ENCODE results near the gene ZNF595. TPM values are rescaled to one million over a fixed set of nuclear protein-coding genes. Genes with fewer than 3 reads are reported as not detected.
"Not testable (repeated sequence)": the region's sequence is repeated elsewhere in the genome, so short reads cannot be mapped to it uniquely, and the experiment has no call there.

ZNF595 gene
- total RNA-seq, 1 experiment from 2014 or later: 17.1 TPM

DNA sequence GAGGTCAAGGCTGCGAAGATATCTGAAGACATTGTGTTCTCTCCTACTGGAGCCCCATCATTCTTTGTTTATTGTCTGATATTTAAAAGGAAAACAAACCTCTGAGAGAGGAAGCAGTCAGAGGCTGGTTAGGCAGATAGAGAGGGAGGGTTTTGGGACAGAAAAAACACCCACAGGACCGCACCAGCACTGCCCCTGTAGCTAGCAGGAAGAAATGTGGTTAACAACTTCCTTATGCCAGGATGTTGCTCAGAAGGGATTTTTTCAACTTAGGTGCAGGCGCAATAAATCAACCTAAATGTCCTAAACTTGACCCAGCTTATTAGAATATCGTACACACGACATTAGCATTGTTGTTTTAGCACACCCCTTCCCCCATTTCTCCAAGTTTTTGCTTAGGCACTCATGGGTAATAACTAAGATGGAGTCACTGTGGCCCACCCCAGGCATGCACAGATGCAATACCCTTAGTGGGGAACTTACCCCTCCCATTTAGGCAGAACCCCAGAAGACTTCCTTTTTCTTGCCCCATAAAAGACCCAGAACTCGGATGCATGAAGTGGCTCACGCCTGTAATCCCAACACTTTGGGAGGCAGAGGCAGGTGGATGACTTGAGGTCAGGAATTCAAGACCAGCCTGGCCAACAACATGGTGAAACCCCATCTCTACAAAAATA, 68.4 kb downstream of the ZNF595 start:
- H3K4me3 ChIP-seq (ENCODE audit: low read depth, low read length): no peak overlapping the region
- H3K4me1 ChIP-seq: 0 out of 2 replicates have a peak, but pooled peaks cover 4% of the 10 kb centered on the region
- no peak overlapping the region for H3K4me3 Mint-ChIP-seq (ENCODE audit: unreplicated experiment)
- intact Hi-C loops (cut with micrococcal nuclease; ENCODE audit: unreplicated experiment): no loop called here
- ChIA-PET CTCF (no interaction called here), POLR2A (no interaction called here)
- DNase-seq: no peak
- H3K36me3 Mint-ChIP-seq (ENCODE audit: insufficient read depth, unreplicated experiment): peaks cover 25% of the 10 kb centered on the region
- H3K9me3 ChIP-seq: peaks cover 15% of the 10 kb centered on the region
- H3K27me3 ChIP-seq (replicated peaks; ENCODE audit: control insufficient read depth, insufficient read depth, low read length): no peaks in the 10 kb centered on the region
- no peak overlapping the region for H3K27ac Mint-ChIP-seq (ENCODE audit: unreplicated experiment)
- no peaks in the 10 kb centered on the region for H3K27me3 Mint-ChIP-seq (ENCODE audit: insufficient read depth, unreplicated experiment)
- no peaks in the 10 kb centered on the region; the same call in 1 of the 2 replicates for H3K36me3 ChIP-seq (ENCODE audit: control insufficient read depth, insufficient read depth, low read length)
- no peaks in the 10 kb centered on the region for H3K4me1 Mint-ChIP-seq (ENCODE audit: low read depth, unreplicated experiment)
- TF ChIP-seq, protein P1, sequence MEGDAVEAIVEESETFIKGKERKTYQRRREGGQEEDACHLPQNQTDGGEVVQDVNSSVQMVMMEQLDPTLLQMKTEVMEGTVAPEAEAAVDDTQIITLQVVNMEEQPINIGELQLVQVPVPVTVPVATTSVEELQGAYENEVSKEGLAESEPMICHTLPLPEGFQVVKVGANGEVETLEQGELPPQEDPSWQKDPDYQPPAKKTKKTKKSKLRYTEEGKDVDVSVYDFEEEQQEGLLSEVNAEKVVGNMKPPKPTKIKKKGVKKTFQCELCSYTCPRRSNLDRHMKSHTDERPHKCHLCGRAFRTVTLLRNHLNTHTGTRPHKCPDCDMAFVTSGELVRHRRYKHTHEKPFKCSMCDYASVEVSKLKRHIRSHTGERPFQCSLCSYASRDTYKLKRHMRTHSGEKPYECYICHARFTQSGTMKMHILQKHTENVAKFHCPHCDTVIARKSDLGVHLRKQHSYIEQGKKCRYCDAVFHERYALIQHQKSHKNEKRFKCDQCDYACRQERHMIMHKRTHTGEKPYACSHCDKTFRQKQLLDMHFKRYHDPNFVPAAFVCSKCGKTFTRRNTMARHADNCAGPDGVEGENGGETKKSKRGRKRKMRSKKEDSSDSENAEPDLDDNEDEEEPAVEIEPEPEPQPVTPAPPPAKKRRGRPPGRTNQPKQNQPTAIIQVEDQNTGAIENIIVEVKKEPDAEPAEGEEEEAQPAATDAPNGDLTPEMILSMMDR (IDR thresholded peaks at IDR 0.05; ENCODE audit: insufficient read depth in 1 of 2, low read depth in 1 of 2, low read length in 1 of 2, severe bottlenecking in 1 of 2, unreplicated experiment in 1 of 2): no peak
- BruUV-seq (replicated peaks): no TSS peak
- peaks cover 7% of the 10 kb centered on the region for H3K9me3 Mint-ChIP-seq (ENCODE audit: unreplicated experiment)

DNA sequence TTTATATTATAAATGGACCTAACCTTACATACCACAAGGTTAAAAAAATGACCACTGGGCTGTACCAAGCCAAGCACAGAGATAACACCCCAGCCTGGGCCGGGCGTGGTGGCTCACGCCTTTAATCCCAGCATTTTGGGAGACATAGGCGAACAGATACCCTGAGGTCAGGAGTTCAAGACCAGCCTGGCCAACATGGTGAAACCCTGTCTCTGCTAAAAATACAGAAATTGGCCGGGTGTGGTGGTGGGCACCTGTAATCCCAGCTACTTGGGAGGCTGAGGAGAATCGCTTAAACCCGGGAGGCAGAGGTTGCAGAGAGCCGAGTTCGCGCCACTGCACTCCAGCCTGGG, 70.8 kb downstream of the ZNF595 start:
- Histone ChIP-seq H3K4me3 (ENCODE audit: low read depth, low read length) (peak overlapping the region; percentile 21), H3K9me3 (peaks cover 25% of the 10 kb centered on the region)
- POLR2A ChIA-PET: interaction anchor here (0.5 to 1.1 kb wide), 2 partner anchors 214 to 341 kb away, joined by 3 to 4 read pairs; no protein-coding TSS in a partner anchor
- DNase-seq; H3K4me1 Mint-ChIP-seq (ENCODE audit: low read depth, unreplicated experiment); H3K27me3 Mint-ChIP-seq (ENCODE audit: insufficient read depth, unreplicated experiment); H3K4me1 ChIP-seq; H3K27me3 ChIP-seq (replicated peaks; ENCODE audit: control insufficient read depth, insufficient read depth, low read length); CTCF ChIA-PET; BruUV-seq (replicated peaks); H3K9me3 Mint-ChIP-seq (ENCODE audit: unreplicated experiment); H3K36me3 ChIP-seq (ENCODE audit: control insufficient read depth, insufficient read depth, low read length): not testable (repeated sequence)
- H3K36me3 Mint-ChIP-seq (ENCODE audit: insufficient read depth, unreplicated experiment): peaks cover 47% of the 10 kb centered on the region
- peak overlapping the region; percentile 99 for H3K4me3 Mint-ChIP-seq (ENCODE audit: unreplicated experiment)
- intact Hi-C loops (cut with micrococcal nuclease; ENCODE audit: unreplicated experiment): loop anchor here (1.0 kb wide), 1 partner anchor 213 kb away; the partner anchor contains the start of gene ZNF141
- H3K27ac Mint-ChIP-seq (ENCODE audit: unreplicated experiment): peak overlapping the region; percentile 100

DNA sequence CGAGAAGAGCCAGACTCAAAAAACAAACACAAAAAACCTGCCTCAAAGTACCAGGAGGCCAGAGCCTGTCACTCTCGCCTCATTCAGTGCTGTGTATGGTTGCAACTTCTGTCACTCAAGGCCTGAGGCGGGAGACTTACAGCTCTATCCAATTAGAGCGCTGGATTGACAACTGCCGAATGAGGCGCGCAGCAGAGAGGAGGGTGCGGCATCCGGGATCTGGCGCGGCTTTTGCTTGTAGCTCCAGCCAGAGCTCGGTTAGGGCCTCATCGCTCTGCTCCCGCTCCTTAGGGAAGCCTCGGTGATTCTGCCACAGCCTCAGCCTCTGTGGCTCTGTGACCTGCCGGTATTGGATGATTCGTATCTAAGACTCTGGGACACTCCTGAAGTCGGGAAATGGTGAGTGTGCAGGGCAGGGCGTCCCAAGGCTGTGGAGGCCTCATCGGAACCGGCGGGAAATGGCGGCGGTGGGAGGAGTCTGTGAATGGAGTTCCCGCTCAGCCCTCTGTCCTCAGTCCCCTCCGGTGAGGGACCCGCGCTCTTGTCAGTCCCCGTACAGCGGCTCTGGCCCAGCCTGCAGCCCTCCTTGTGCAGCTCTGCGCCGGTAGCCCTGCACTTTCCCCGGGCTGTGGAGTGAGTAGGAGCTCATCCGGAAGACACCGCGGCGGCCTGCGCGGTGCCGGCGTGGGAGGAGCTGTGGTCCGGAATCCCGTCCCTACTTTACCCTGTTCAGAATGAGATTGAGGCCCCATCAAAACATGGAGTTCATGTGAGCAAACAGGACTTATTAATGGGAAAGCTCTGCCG, 71.4 kb downstream of the ZNF595 start, which contains the start of gene ZNF718:
ZNF718 (plus strand) TSS at position 227 of the 807 bp plus-strand sequence; CDS start at position 397, 170 bp downstream.
- Histone ChIP-seq H3K4me3 (ENCODE audit: low read depth, low read length) (peak within 1 kb of the TSS; percentile 79), H3K4me1 (0 out of 2 replicates have a peak, but pooled peaks cover 4% of the 10 kb centered on the region), H3K27me3 (replicated peaks; ENCODE audit: control insufficient read depth, insufficient read depth, low read length) (no peaks in the 10 kb centered on the region), H3K9me3 (peaks cover 25% of the 10 kb centered on the region), H3K36me3 (ENCODE audit: control insufficient read depth, insufficient read depth, low read length) (peaks cover 9% of the 10 kb centered on the region)
- peak; percentile 94 to 96 for DNase-seq
- ChIA-PET POLR2A (interaction anchor here (0.5 to 1.1 kb wide), 3 partner anchors 214 to 498 kb away, joined by 3 to 4 read pairs (median 3); no protein-coding TSS in a partner anchor), CTCF (no interaction called here)
- no peaks in the 10 kb centered on the region for H3K27me3 Mint-ChIP-seq (ENCODE audit: insufficient read depth, unreplicated experiment)
- H3K4me1 Mint-ChIP-seq (ENCODE audit: low read depth, unreplicated experiment): no peaks in the 10 kb centered on the region
- H3K27ac Mint-ChIP-seq (ENCODE audit: unreplicated experiment): peak within 1 kb of the TSS; percentile 100
- peaks cover 4% of the 10 kb centered on the region for H3K9me3 Mint-ChIP-seq (ENCODE audit: unreplicated experiment)
- intact Hi-C loops (cut with micrococcal nuclease; ENCODE audit: unreplicated experiment): loop anchor here (1.0 kb wide), 1 partner anchor 213 kb away; the partner anchor contains the start of gene ZNF141
- TF ChIP-seq, protein P1 (IDR thresholded peaks at IDR 0.05; ENCODE audit: insufficient read depth in 1 of 2, low read depth in 1 of 2, low read length in 1 of 2, severe bottlenecking in 1 of 2, unreplicated experiment in 1 of 2): no peak
- TSS peak; percentile 35 for BruUV-seq (replicated peaks)
- H3K4me3 Mint-ChIP-seq (ENCODE audit: unreplicated experiment): peak within 1 kb of the TSS; percentile 99
- H3K36me3 Mint-ChIP-seq (ENCODE audit: insufficient read depth, unreplicated experiment): peaks cover 53% of the 10 kb centered on the region
